Calu3 (cell line): ENCODE measurements around the gene NPAT. TPM values are rescaled to one million over a fixed set of nuclear protein-coding genes. Genes with fewer than 3 reads are reported as not detected.

Source experiments
- BruUV-seq: library from RNA; stranded (reverse); fragments of 400-500 nt; replicated peaks from 2 replicates; lab custom pipeline; 2021; lab: Mats Ljungman, UMichigan
- CTCF ChIA-PET: fragments of 300-600 bp; sonication (Branson Sonifier 250); formaldehyde crosslinking; loops from one replicate; lab custom pipeline; 2022; ENCODE audit warnings: antibody characterized with exemption; lab: Charles Lee
- DNase-seq: peaks from one replicate; pipeline ENCODE4 v3.0.0; 2022
- H3K27ac Mint-ChIP-seq: one replicate; pipeline ENCODE4 v1.8.0; 2022; ENCODE audit warnings: mixed read lengths; ENCODE audit not compliant: unreplicated experiment
- H3K27me3 Mint-ChIP-seq: one replicate; pipeline ENCODE4 v1.8.0; 2022; ENCODE audit warnings: mixed read lengths; ENCODE audit not compliant: unreplicated experiment
- H3K36me3 Mint-ChIP-seq: one replicate; pipeline ENCODE4 v1.8.0; 2022; ENCODE audit warnings: mild to moderate bottlenecking, moderate library complexity, mixed read lengths; ENCODE audit not compliant: insufficient read depth, unreplicated experiment
- H3K4me1 Mint-ChIP-seq: one replicate; pipeline ENCODE4 v1.8.0; 2022; ENCODE audit warnings: mild to moderate bottlenecking, low read depth, mixed read lengths; ENCODE audit not compliant: unreplicated experiment
- H3K4me3 Mint-ChIP-seq: one replicate; pipeline ENCODE4 v1.8.0; 2022; ENCODE audit warnings: mild to moderate bottlenecking, low read depth, moderate library complexity, mixed read lengths; ENCODE audit not compliant: unreplicated experiment
- H3K9me3 Mint-ChIP-seq: one replicate; pipeline ENCODE4 v1.8.0; 2022; ENCODE audit warnings: low read depth, mixed read lengths; ENCODE audit not compliant: unreplicated experiment
- intact Hi-C: fragments of 100-400 bp; cut with micrococcal nuclease; formaldehyde crosslinking; loops from one replicate; pipeline ENCODE4 v1.10.0; 2022; ENCODE audit not compliant: unreplicated experiment
- total RNA-seq: library from RNA; stranded (reverse); gene quantifications from 2 replicates; pipeline ENCODE4 v1.2.3, GENCODE V29; 2022
- TF ChIP-seq, protein P1 (sequence below): fragments of 200-600 bp; IDR thresholded peaks from one replicate; pipeline ENCODE4 v1.8.0; 2022; ENCODE audit warnings: antibody characterized with exemption; ENCODE audit not compliant: unreplicated experiment

NPAT gene
- total RNA-seq, 1 experiment from 2014 or later, result 11.5 TPM

DNA sequence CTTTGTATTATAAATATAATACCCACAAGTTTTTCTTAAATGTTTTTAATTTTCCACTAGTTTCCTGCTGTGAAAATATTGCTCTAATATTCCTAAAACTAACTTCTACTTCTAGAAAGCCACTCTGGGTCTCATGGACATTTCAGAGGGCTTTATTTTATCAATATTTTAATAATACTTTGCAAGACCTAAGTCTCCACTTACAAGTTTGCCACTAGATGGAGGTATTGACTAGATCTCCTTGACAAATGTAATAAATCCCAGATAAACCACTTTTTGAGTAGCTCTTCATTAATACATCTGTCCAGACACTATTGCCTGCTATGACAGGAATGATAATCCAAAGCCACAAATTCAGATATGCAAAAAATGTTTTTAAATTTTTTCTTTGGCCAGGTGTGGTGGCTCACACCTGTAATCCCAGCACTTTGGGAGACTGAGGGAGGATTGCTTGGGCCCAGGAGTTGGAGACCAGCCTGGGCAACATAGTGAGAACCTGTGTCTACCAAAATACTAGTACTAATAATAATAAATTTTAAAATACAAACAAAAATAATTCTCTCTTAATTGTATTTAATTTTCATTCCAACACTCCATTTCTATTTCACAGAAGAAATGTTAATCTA lies 104.6 kb downstream of the NPAT start:
- Mint-ChIP-seq H3K36me3 (peaks cover 28% of the 10 kb centered on the region), H3K4me3 (no peak overlapping the region), H3K4me1 (peaks cover 22% of the 10 kb centered on the region), H3K27me3 (no peaks in the 10 kb centered on the region), H3K27ac (no peak overlapping the region), H3K9me3 (no peaks in the 10 kb centered on the region)
- intact Hi-C loops, result loop anchor here (5.0 kb wide), 1 partner anchor 539 kb away; no protein-coding TSS in a partner anchor
- TF ChIP-seq, protein P1, sequence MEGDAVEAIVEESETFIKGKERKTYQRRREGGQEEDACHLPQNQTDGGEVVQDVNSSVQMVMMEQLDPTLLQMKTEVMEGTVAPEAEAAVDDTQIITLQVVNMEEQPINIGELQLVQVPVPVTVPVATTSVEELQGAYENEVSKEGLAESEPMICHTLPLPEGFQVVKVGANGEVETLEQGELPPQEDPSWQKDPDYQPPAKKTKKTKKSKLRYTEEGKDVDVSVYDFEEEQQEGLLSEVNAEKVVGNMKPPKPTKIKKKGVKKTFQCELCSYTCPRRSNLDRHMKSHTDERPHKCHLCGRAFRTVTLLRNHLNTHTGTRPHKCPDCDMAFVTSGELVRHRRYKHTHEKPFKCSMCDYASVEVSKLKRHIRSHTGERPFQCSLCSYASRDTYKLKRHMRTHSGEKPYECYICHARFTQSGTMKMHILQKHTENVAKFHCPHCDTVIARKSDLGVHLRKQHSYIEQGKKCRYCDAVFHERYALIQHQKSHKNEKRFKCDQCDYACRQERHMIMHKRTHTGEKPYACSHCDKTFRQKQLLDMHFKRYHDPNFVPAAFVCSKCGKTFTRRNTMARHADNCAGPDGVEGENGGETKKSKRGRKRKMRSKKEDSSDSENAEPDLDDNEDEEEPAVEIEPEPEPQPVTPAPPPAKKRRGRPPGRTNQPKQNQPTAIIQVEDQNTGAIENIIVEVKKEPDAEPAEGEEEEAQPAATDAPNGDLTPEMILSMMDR, result no peak
- no peak for DNase-seq
- CTCF ChIA-PET, result no interaction called here
- BruUV-seq, result no TSS peak

DNA sequence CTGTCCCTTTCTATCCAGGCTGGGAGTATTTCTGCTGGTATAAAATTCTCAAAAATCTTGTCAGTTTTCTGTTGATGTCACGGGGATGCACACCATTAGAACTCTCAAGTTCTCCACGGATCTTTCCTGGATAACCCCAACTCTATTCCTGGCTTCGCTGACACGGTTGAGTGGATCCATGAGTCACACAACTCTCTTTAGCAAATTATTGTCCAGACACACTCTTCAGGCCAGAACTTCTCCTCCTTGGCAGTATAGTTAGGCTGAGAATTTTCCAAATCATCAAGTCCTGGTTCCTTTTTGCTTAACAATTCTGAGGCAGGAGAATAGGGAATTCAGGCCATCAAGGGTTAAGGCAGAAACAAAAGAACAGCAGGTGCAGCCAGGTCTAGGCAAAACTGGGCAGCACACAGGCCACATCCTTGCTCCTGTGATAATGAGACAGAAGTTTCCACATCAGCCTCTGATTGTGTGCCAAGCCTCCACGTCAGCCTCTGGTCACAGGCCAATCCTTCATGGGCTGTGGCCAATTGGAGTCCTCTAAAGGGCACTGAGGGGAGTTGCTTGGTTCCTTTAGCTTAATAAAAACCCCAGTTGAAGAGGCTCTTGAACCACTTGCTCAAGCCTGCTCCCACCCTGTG lies 106.8 kb downstream of the NPAT start:
- intact Hi-C loops, result loop anchor here (5.0 kb wide), 1 partner anchor 542 kb away; no protein-coding TSS in a partner anchor
- Mint-ChIP-seq H3K4me3 (no peak overlapping the region), H3K27me3 (no peaks in the 10 kb centered on the region), H3K27ac (peak overlapping the region; percentile 73), H3K36me3 (peaks cover 18% of the 10 kb centered on the region), H3K9me3 (no peaks in the 10 kb centered on the region), H3K4me1 (peaks cover 13% of the 10 kb centered on the region)
- DNase-seq, result peak; percentile 65
- CTCF ChIA-PET, result no interaction called here
- no TSS peak for BruUV-seq
- TF ChIP-seq, protein P1, result no peak

DNA sequence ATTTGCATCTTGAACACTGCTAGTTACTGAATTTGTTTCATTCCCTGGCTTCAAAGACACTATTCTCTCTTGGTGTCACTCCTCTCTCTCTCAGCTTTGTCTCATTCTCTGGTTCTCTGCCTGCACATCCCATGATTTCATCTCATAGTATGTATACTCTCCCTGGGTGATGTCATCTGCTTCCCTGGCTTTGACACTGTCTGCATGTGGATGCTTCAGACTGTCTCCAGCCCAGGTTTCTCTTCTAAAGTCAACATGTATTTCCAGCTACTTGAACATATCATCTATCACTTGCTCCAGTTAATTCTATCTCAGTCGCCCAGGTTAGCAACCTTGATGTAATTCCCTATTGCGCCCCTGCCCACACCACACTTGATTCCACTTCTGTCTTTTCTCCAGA lies 110.4 kb downstream of the NPAT start:
- Mint-ChIP-seq H3K4me1 (peaks cover 13% of the 10 kb centered on the region), H3K9me3 (no peaks in the 10 kb centered on the region), H3K27ac (no peak overlapping the region), H3K4me3 (no peak overlapping the region), H3K36me3 (peaks cover 18% of the 10 kb centered on the region), H3K27me3 (no peaks in the 10 kb centered on the region)
- intact Hi-C loops, result no loop called here
- no TSS peak for BruUV-seq
- TF ChIP-seq, protein P1, result no peak
- CTCF ChIA-PET, result no interaction called here
- no peak for DNase-seq

DNA sequence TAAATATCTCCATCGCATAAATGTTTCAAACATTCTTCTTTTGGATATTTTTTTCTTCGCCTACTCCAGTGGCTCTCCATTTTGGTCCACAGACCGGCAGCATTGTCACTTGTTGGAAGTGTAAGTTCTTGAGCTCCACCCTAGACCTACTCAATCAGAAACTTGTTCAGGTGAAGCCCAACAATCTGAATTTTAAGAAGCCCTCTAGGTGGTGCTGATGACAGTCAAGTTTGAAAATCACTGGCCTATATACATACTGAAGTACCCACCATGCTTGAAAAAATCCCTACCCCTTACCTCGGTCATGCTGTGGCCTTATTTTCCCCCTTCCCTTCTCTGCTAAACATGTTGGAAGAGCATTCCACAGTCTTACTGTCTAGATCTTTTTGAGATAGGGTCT lies 111.3 kb downstream of the NPAT start:
- Mint-ChIP-seq H3K9me3 (no peaks in the 10 kb centered on the region), H3K36me3 (peaks cover 15% of the 10 kb centered on the region), H3K4me1 (peaks cover 11% of the 10 kb centered on the region), H3K27ac (no peak overlapping the region), H3K27me3 (no peaks in the 10 kb centered on the region), H3K4me3 (no peak overlapping the region)
- CTCF ChIA-PET, result no interaction called here
- BruUV-seq, result no TSS peak
- TF ChIP-seq, protein P1, result no peak
- intact Hi-C loops, result no loop called here
- DNase-seq, result no peak

Other genes starting within 250 kb of the NPAT start
- gene CUL5, start 213.7 kb downstream of the NPAT start, total RNA-seq, result 17.2 and 19.4 TPM in 2 replicates
- gene ACAT1, start 101.1 kb downstream of the NPAT start, total RNA-seq, result 37.2 and 38.3 TPM in 2 replicates
- gene ATM, start 429 bp upstream of the NPAT start, total RNA-seq, result 39.5 and 39.8 TPM in 2 replicates
- gene C11orf65, start 244.9 kb upstream of the NPAT start, total RNA-seq, result not detected in 2 replicates